DND-41 (cell line): ENCODE data around the gene POU3F1.
A peak's percentile ranks its signal among the peaks of the same experiment; 100 is the strongest.

Experiments
- ATAC-seq: fragments of 200-7000 bp; cut with Tn5 transposase; 3 replicates; pipeline ENCODE4 v1.9.1; 2021; ENCODE audit warnings: low read depth; ENCODE audit not compliant: insufficient read depth
- DNase-seq: peaks from one replicate; pipeline ENCODE4 v3.0.0-alpha.2; 2020
- H2AFZ ChIP-seq: 2 replicates; pipeline ENCODE4 v1.6.0; 2012; ENCODE audit warnings: low read depth, low read length
- H3K27ac ChIP-seq: 2 replicates; pipeline ENCODE4 v1.5.1; 2012; ENCODE audit warnings: low read length, inconsistent platforms
- H3K27me3 ChIP-seq: fragments of 200-600 bp; sonication (generic); 2 replicates; pipeline ENCODE4 v1.6.0; 2012; ENCODE audit warnings: low read length, mild to moderate bottlenecking, inconsistent platforms; ENCODE audit not compliant: insufficient read depth, poor library complexity
- H3K36me3 ChIP-seq: 2 replicates; pipeline ENCODE4 v1.5.1; 2012; ENCODE audit warnings: low read length, inconsistent platforms; ENCODE audit not compliant: insufficient read depth
- H3K4me1 ChIP-seq: 2 replicates; pipeline ENCODE4 v1.5.1; 2012; ENCODE audit warnings: mild to moderate bottlenecking, low read length; ENCODE audit not compliant: insufficient read depth
- H3K4me2 ChIP-seq: 2 replicates; pipeline ENCODE4 v1.6.0; 2012; ENCODE audit warnings: mild to moderate bottlenecking, moderate library complexity, low read length, inconsistent platforms; ENCODE audit not compliant: insufficient read depth
- H3K4me3 ChIP-seq, 2 experiments: fragments of 200-600 bp in 1 of 2; shearing (Covaris generic) in 1 of 2; 2 replicates each; pipeline ENCODE4 v1.5.1; 2012 to 2016; ENCODE audit warnings: inconsistent platforms in 2 of 2, low read length in 2 of 2, mild to moderate bottlenecking in 2 of 2, low read depth in 1 of 2, moderate library complexity in 1 of 2
- H3K79me2 ChIP-seq: 2 replicates; pipeline ENCODE4 v1.6.0; 2012; ENCODE audit warnings: low read length, inconsistent platforms; ENCODE audit not compliant: insufficient read depth
- H3K9ac ChIP-seq: 2 replicates; pipeline ENCODE4 v1.6.0; 2012; ENCODE audit warnings: low read depth, mild to moderate bottlenecking, inconsistent platforms, low read length, moderate library complexity
- H3K9me3 ChIP-seq: 2 replicates; pipeline ENCODE4 v1.5.1; 2012; ENCODE audit warnings: low read length, moderate library complexity, mild to moderate bottlenecking, inconsistent platforms; ENCODE audit not compliant: insufficient read depth, severe bottlenecking
- H4K20me1 ChIP-seq: 2 replicates; pipeline ENCODE4 v1.6.0; 2012; ENCODE audit warnings: low read length; ENCODE audit not compliant: insufficient read depth
- CTCF ChIP-seq: IDR thresholded peaks from 2 replicates; pipeline ENCODE4 v1.5.1; 2012; ENCODE audit warnings: borderline replicate concordance, low read length, moderate library complexity, mild to moderate bottlenecking; ENCODE audit not compliant: poor library complexity, severe bottlenecking; ENCODE audit errors: extremely low read depth
- EZH2 ChIP-seq: IDR thresholded peaks from 3 replicates; pipeline ENCODE4 v1.6.1; 2012; ENCODE audit warnings: borderline replicate concordance, low read depth, mild to moderate bottlenecking, moderate library complexity, low read length, inconsistent platforms; ENCODE audit not compliant: severe bottlenecking

POU3F1 gene

GRCh38 chr1:38006008-38006828 lies 40.4 kb downstream of the POU3F1 start:
- Histone ChIP-seq H3K9me3 (no peaks in the 10 kb centered on the region), H3K4me2 (peak overlapping the region; percentile 54), H3K36me3 (no peaks in the 10 kb centered on the region), H2AFZ (peak overlapping the region; percentile 71), H3K4me1 (peaks cover 29% of the 10 kb centered on the region), H3K79me2 (no peaks in the 10 kb centered on the region), H3K27me3 (no peaks in the 10 kb centered on the region), H3K9ac (no peak overlapping the region; the same call in 1 of the 2 replicates), H3K27ac (no peak overlapping the region), H4K20me1 (no peaks in the 10 kb centered on the region; the same call in 1 of the 2 replicates), H3K4me3 (no peak overlapping the region)
- no peak for TF ChIP-seq EZH2
- TF ChIP-seq CTCF: no peak
- DNase-seq (no peak), ATAC-seq (no peak)

- no peaks in the 10 kb centered on the region for H3K9me3 ChIP-seq
- ATAC-seq (peak; percentile 66), DNase-seq (peak; percentile 64)
- H3K9ac ChIP-seq: peak within 1 kb of the TSS; percentile 56
- TF ChIP-seq EZH2 (no peak), CTCF (no peak)
- peak within 1 kb of the TSS; percentile 4; the same call in 1 of the 2 replicates for H3K27ac ChIP-seq
- peaks cover 27% of the 10 kb centered on the region for H3K4me1 ChIP-seq
- no peaks in the 10 kb centered on the region for H3K79me2 ChIP-seq
- H3K4me2 ChIP-seq: peak within 1 kb of the TSS; percentile 88
- no peaks in the 10 kb centered on the region for H3K36me3 ChIP-seq
- peak within 1 kb of the TSS; percentile 30 to 69; a peak in 3 of 4 replicates for H3K4me3 ChIP-seq
- H2AFZ ChIP-seq: peak within 1 kb of the TSS; percentile 71
- no peaks in the 10 kb centered on the region; the same call in 1 of the 2 replicates for H4K20me1 ChIP-seq
- H3K27me3 ChIP-seq: no peaks in the 10 kb centered on the region
Observed at GRCh38 chr1:38005195-38006007, 41.2 kb downstream of the POU3F1 start, which contains the start of gene FHL3. TSS of gene FHL3 (minus strand) at chr1:38005514. CDS start at chr1:37999412, 6,102 bp downstream.

- Histone ChIP-seq H3K27me3 (no peaks in the 10 kb centered on the region), H3K27ac (peak overlapping the region; percentile 4; the same call in 1 of the 2 replicates), H3K36me3 (no peaks in the 10 kb centered on the region), H3K4me2 (peak overlapping the region; percentile 88), H3K79me2 (no peaks in the 10 kb centered on the region), H4K20me1 (no peaks in the 10 kb centered on the region; the same call in 1 of the 2 replicates), H3K9me3 (no peaks in the 10 kb centered on the region), H3K4me3 (peak overlapping the region; percentile 30 to 69; a peak in 3 of 4 replicates), H3K9ac (peak overlapping the region; percentile 56), H3K4me1 (peaks cover 27% of the 10 kb centered on the region), H2AFZ (peak overlapping the region; percentile 66)
- ATAC-seq (no peak), DNase-seq (no peak)
- TF ChIP-seq EZH2 (no peak), CTCF (no peak)
Observed at GRCh38 chr1:38004284-38005108, 42.1 kb downstream of the POU3F1 start.
